GM12878 (cell line): ENCODE measurements around the gene BET1. TPM values are rescaled to one million over a fixed set of nuclear protein-coding genes. Genes with fewer than 3 reads are reported as not detected.
A peak's percentile ranks its signal among the peaks of the same experiment; 100 is the strongest.

Source experiments
- ATAC-seq: fragments of 200-7000 bp; cut with Tn5 transposase; 3 replicates; pipeline ENCODE4 v1.9.1; 2020; ENCODE audit warnings: mild to moderate bottlenecking, moderate library complexity
- BruUV-seq: library from RNA; stranded (reverse); fragments of 400-500 nt; replicated peaks from 2 replicates; lab custom pipeline; 2021; lab: Mats Ljungman, UMichigan
- CTCF ChIA-PET: fragments of 300-600 bp; sonication (Branson Sonifier 250); formaldehyde crosslinking; extraction: SDS; loops from one replicate; lab custom pipeline; 2021; ENCODE audit warnings: inconsistent platforms; lab: Yijun Ruan, JAX
- POLR2A ChIA-PET: fragments of 350-600 bp; formaldehyde crosslinking; extraction: SDS; loops from one replicate; lab custom pipeline; 2021; ENCODE audit warnings: inconsistent platforms; lab: Charles Lee
- RAD21 ChIA-PET: fragments of 300-600 bp; sonication (Branson Sonifier 250); formaldehyde crosslinking; loops from one replicate; lab custom pipeline; 2023; ENCODE audit warnings: antibody characterized with exemption; ENCODE audit not compliant: unreplicated experiment; lab: Charles Lee
- SMC1A ChIA-PET: fragments of 300-600 bp; sonication (Branson Sonifier 250); formaldehyde crosslinking; loops from one replicate; lab custom pipeline; 2023; ENCODE audit not compliant: unreplicated experiment, uncharacterized antibody; lab: Charles Lee
- DNase-seq: peaks from one replicate; pipeline ENCODE4 v3.0.0-alpha.2; 2011; ENCODE audit warnings: low read depth, low spot score
- FAIRE-seq: peaks from 3 replicates; lab custom pipeline; 2011; peaks lifted over from hg19 to GRCh38; lab: Jason Lieb, UNC
- H2AFZ ChIP-seq: 2 replicates; pipeline ENCODE4 v1.6.0; 2011; ENCODE audit warnings: low read depth, low read length, control low read depth; ENCODE audit not compliant: control insufficient read depth
- H3K27ac ChIP-seq: 2 replicates; pipeline ENCODE4 v1.5.1; 2011; ENCODE audit warnings: control low read depth; ENCODE audit not compliant: control insufficient read depth, insufficient read depth
- H3K27me3 ChIP-seq, 2 experiments: replicated peaks in 1 of 2; 2 replicates each; pipeline versions ENCODE4 v1.6.0 to v1.6.1; 2011; ENCODE audit warnings: low read length in 1 of 2; ENCODE audit not compliant: control insufficient read depth in 2 of 2, insufficient read depth in 2 of 2
- H3K36me3 ChIP-seq, 2 experiments: 2 replicates each; pipeline ENCODE4 v1.5.1; 2011; ENCODE audit warnings: low read length in 1 of 2; ENCODE audit not compliant: control insufficient read depth in 2 of 2, insufficient read depth in 2 of 2
- H3K4me1 ChIP-seq: 2 replicates; pipeline ENCODE4 v1.6.1; 2011; ENCODE audit warnings: mild to moderate bottlenecking, low read length, moderate library complexity, mixed read lengths; ENCODE audit not compliant: control insufficient read depth, insufficient read depth
- H3K4me2 ChIP-seq: 2 replicates; pipeline ENCODE4 v1.6.0; 2011; ENCODE audit warnings: control low read depth; ENCODE audit not compliant: control insufficient read depth, insufficient read depth
- H3K4me3 ChIP-seq: fragments of 200-600 bp; sonication (generic); 2 replicates; pipeline ENCODE4 v1.5.1; 2016
- H3K79me2 ChIP-seq: 2 replicates; pipeline ENCODE4 v1.6.0; 2011; ENCODE audit warnings: low read length; ENCODE audit not compliant: control insufficient read depth, insufficient read depth
- H3K9ac ChIP-seq: 2 replicates; pipeline ENCODE4 v1.8.0; 2011; ENCODE audit warnings: low read length, control low read depth, mixed read lengths; ENCODE audit not compliant: control insufficient read depth, insufficient read depth
- H3K9me3 ChIP-seq: replicated peaks from 3 replicates; pipeline ENCODE4 v1.5.1; 2011; ENCODE audit warnings: mild to moderate bottlenecking, low read length; ENCODE audit not compliant: control insufficient read depth, insufficient read depth
- H4K20me1 ChIP-seq: 2 replicates; pipeline ENCODE4 v1.6.0; 2011; ENCODE audit not compliant: control insufficient read depth, insufficient read depth
- ATF7 ChIP-seq: fragments of 450-650 bp; IDR thresholded peaks from 2 replicates; pipeline ENCODE4 v1.6.1; 2016; ENCODE audit warnings: low read depth, mild to moderate bottlenecking
- DPF2 ChIP-seq: fragments of 450-650 bp; IDR thresholded peaks from 2 replicates; pipeline ENCODE4 v1.6.1; 2017; ENCODE audit warnings: mild to moderate bottlenecking
- EP300 ChIP-seq, 2 experiments: fragments of 150-350 bp in 1 of 2; IDR thresholded peaks; 2 replicates each; pipeline ENCODE4 v1.6.1; 2011 to 2012; ENCODE audit warnings: low read depth in 2 of 2, low read length in 2 of 2, borderline replicate concordance in 1 of 2, improper control_type of control experiment in 1 of 2, inconsistent platforms in 1 of 2; ENCODE audit not compliant: control insufficient read depth in 1 of 2
- FOS ChIP-seq: IDR thresholded peaks from 3 replicates; pipeline ENCODE4 v1.6.1; 2011; ENCODE audit warnings: borderline replicate concordance; ENCODE audit not compliant: insufficient read length; ENCODE audit errors: extremely low read depth
- HDGF ChIP-seq: fragments of 450-650 bp; IDR thresholded peaks from 2 replicates; pipeline ENCODE4 v1.6.1; 2016; ENCODE audit warnings: antibody characterized with exemption
- IKZF1 ChIP-seq: fragments of 450-650 bp; conservative IDR thresholded peaks from 2 replicates; pipeline ENCODE4 v1.6.1; 2017; ENCODE audit warnings: antibody characterized with exemption, mild to moderate bottlenecking
- MXI1 ChIP-seq: fragments of 150-350 bp; IDR thresholded peaks from 2 replicates; pipeline ENCODE4 v1.6.1; 2011; ENCODE audit warnings: low read depth, mild to moderate bottlenecking, inconsistent platforms, low read length, improper control_type of control experiment
- NBN ChIP-seq: fragments of 450-650 bp; IDR thresholded peaks from 2 replicates; pipeline ENCODE4 v1.6.1; 2016
- POLR2AphosphoS5 ChIP-seq: IDR thresholded peaks from 2 replicates; pipeline ENCODE4 v1.6.1; 2011; ENCODE audit warnings: mild to moderate bottlenecking, low read length, inconsistent platforms
- RELA ChIP-seq: fragments of 450-650 bp; IDR thresholded peaks from 2 replicates; pipeline ENCODE4 v1.8.0; 2014; ENCODE audit warnings: borderline replicate concordance; ENCODE audit not compliant: partially characterized antibody
- SUZ12 ChIP-seq: fragments of 200-600 bp; sonication (generic); IDR thresholded peaks from one replicate; pipeline ENCODE4 v1.6.1; 2018; ENCODE audit warnings: antibody characterized with exemption, mild to moderate bottlenecking; ENCODE audit not compliant: unreplicated experiment
- ZNF217 ChIP-seq: fragments of 450-650 bp; IDR thresholded peaks from 2 replicates; pipeline ENCODE4 v1.6.1; 2017; ENCODE audit warnings: antibody characterized with exemption, mild to moderate bottlenecking
- in situ Hi-C: fragments of 300-500 bp; cut with MboI; formaldehyde crosslinking; loops from 9 replicates; pipeline ENCODE4 v1.14.3; 2018; ENCODE audit warnings: mixed read lengths
- intact Hi-C: fragments of 100-400 bp; cut with micrococcal nuclease; formaldehyde crosslinking; loops from one replicate; pipeline ENCODE4 v1.14.2; 2022; ENCODE audit not compliant: unreplicated experiment
- polyA plus RNA-seq, 11 experiments: library from polyadenylated mRNA; depleted of rRNA in 4 of 11; unstranded in 6 of 11; stranded (reverse) in 5 of 11; fragments of >200 nt; fragmentation: Nextera tagmentation in 4 of 11; fragmentation: Illumina TruSeq in 1 of 11; extraction: Ambion mirVana in 4 of 11; extraction: Trizol in 1 of 11; gene quantifications; 1 replicate in 1 of 11; 2 replicates in 10 of 11; pipeline versions ENCODE4 v1.2.1 to v1.2.3, GENCODE V29; 2011 to 2016; ENCODE audit warnings: inconsistent platforms in 2 of 11, missing spikeins in 2 of 11, low read depth in 1 of 11
- total RNA-seq, 4 experiments: library from RNA; depleted of rRNA in 3 of 4; stranded (reverse); fragments of >200 nt in 3 of 4; fragmentation: Illumina TruSeq in 1 of 4; extraction: Trizol in 1 of 4; gene quantifications; 2 replicates each; pipeline versions ENCODE4 v1.2.1 to v1.2.3, GENCODE V29; 2013 to 2021
- TF ChIP-seq, protein P1 (sequence below): fragments of 450-650 bp; IDR thresholded peaks from 2 replicates; pipeline ENCODE4 v1.6.1; 2016; ENCODE audit warnings: mild to moderate bottlenecking
- TF ChIP-seq, protein P2 (sequence below): fragments of 450-650 bp; IDR thresholded peaks from 2 replicates; pipeline ENCODE4 v1.6.1; 2017; ENCODE audit warnings: mild to moderate bottlenecking, moderate library complexity

Gene BET1
- total and polyA plus RNA-seq, 10 of the 15 experiments (the other 5 are each of a cell fraction or from before 2014, with no cell fraction given) = 12.5 to 99.5 (median 28.4) TPM

DNA sequence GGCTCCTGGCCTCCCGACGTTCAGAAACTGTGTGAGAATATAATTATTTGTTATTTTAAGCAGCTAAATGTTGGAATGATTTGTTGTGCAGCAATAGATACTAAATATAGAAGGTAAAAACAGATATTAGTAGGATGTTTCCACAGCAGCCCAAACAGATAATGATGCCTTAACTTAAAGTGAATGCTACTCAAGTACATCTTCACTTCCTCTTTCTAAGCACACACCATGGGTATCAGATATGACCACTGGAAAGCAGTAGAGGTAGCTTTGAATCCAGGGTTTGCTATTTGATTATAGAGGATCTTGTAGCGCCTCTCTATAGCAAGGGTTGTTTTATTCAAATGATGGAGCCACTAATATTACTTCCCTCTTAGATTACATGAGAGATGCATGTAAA, 38.2 kb upstream of the BET1 start (continued):
- 0 out of 2 replicates have a peak, but pooled peaks have one; percentile 36 for TF ChIP-seq NBN
- no peak for TF ChIP-seq POLR2AphosphoS5
- 0 out of 2 replicates have a peak, but pooled peaks have one; percentile 64 for TF ChIP-seq DPF2
- 0 out of 2 replicates have a peak, but pooled peaks have one; percentile 51 for TF ChIP-seq ZNF217
- no peak for TF ChIP-seq ATF7
- 0 out of 4 replicates have a peak, but pooled peaks of 1 of the 2 experiments have one; percentile 40 for TF ChIP-seq EP300 (IDR thresholded peaks at IDR 0.05; ENCODE audit: borderline replicate concordance in 1 of 2, control insufficient read depth in 1 of 2, low read depth in 2 of 2, low read length in 2 of 2)

DNA sequence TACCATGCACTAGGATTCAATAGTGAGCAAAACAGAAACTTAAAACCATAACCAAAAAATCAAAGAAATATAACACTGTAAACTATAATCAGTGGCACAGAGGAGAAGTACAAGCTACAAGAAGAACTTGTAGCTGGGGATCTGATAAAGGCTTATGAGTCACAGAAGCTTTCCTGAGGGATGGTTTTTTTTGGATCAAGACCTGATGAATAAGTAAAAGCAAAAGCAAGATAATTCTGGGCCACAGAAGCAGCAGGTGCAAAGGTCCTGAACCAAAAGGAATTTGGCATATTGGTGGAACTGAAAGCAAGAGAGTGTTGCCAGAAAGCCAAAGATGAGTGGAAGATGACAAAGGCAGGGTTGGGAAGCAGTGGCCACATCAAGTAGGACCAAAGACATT, 37.4 kb upstream of the BET1 start:
- intact Hi-C loops = no loop called here
- SMC1A ChIA-PET = interaction anchor here (0.9 to 2.7 kb wide), 13 partner anchors 9 to 151 kb away, joined by 3 to 13 read pairs (median 6); partner anchors contain the start of gene TFPI2
- H3K79me2 ChIP-seq = no peaks in the 10 kb centered on the region
- H3K9me3 ChIP-seq = peaks cover 1% of the 10 kb centered on the region; the same call in 2 of the 3 replicates
- no peaks in the 10 kb centered on the region for H3K27me3 ChIP-seq
- no TSS peak for BruUV-seq
- CTCF ChIA-PET = interaction anchor here (1.1 to 2.8 kb wide), 6 partner anchors 8 to 46 kb away, joined by 3 to 10 read pairs (median 4); no protein-coding TSS in a partner anchor
- DNase-seq (no peak), FAIRE-seq (no peak), ATAC-seq (no peak)
- no peak overlapping the region for H2AFZ ChIP-seq
- H3K4me3 ChIP-seq = no peak overlapping the region
- TF ChIP-seq MXI1 = no peak
- no peak for TF ChIP-seq FOS
- TF ChIP-seq RELA = no peak
- no peak for TF ChIP-seq DPF2
- TF ChIP-seq, protein P1, sequence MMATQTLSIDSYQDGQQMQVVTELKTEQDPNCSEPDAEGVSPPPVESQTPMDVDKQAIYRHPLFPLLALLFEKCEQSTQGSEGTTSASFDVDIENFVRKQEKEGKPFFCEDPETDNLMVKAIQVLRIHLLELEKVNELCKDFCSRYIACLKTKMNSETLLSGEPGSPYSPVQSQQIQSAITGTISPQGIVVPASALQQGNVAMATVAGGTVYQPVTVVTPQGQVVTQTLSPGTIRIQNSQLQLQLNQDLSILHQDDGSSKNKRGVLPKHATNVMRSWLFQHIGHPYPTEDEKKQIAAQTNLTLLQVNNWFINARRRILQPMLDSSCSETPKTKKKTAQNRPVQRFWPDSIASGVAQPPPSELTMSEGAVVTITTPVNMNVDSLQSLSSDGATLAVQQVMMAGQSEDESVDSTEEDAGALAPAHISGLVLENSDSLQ = no peak
- TF ChIP-seq IKZF1 = no peak
- TF ChIP-seq HDGF = no peak
- TF ChIP-seq, protein P2, sequence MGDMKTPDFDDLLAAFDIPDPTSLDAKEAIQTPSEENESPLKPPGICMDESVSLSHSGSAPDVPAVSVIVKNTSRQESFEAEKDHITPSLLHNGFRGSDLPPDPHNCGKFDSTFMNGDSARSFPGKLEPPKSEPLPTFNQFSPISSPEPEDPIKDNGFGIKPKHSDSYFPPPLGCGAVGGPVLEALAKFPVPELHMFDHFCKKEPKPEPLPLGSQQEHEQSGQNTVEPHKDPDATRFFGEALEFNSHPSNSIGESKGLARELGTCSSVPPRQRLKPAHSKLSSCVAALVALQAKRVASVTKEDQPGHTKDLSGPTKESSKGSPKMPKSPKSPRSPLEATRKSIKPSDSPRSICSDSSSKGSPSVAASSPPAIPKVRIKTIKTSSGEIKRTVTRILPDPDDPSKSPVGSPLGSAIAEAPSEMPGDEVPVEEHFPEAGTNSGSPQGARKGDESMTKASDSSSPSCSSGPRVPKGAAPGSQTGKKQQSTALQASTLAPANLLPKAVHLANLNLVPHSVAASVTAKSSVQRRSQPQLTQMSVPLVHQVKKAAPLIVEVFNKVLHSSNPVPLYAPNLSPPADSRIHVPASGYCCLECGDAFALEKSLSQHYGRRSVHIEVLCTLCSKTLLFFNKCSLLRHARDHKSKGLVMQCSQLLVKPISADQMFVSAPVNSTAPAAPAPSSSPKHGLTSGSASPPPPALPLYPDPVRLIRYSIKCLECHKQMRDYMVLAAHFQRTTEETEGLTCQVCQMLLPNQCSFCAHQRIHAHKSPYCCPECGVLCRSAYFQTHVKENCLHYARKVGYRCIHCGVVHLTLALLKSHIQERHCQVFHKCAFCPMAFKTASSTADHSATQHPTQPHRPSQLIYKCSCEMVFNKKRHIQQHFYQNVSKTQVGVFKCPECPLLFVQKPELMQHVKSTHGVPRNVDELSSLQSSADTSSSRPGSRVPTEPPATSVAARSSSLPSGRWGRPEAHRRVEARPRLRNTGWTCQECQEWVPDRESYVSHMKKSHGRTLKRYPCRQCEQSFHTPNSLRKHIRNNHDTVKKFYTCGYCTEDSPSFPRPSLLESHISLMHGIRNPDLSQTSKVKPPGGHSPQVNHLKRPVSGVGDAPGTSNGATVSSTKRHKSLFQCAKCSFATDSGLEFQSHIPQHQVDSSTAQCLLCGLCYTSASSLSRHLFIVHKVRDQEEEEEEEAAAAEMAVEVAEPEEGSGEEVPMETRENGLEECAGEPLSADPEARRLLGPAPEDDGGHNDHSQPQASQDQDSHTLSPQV = no peak
- no peak for TF ChIP-seq SUZ12
- H3K9ac ChIP-seq = no peak overlapping the region
- POLR2A ChIA-PET = interaction anchor here (1.5 to 2.1 kb wide), 2 partner anchors 9 to 46 kb away, joined by 6 to 8 read pairs; no protein-coding TSS in a partner anchor
- H3K4me2 ChIP-seq = no peak overlapping the region
- in situ Hi-C loops = no loop called here
- no peaks in the 10 kb centered on the region; the same call in 1 of the 2 replicates for H3K4me1 ChIP-seq
- RAD21 ChIA-PET = interaction anchor here (0.6 to 2.8 kb wide), 9 partner anchors 8 to 139 kb away, joined by 3 to 19 read pairs (median 5); no protein-coding TSS in a partner anchor
- H4K20me1 ChIP-seq = no peaks in the 10 kb centered on the region
- no peak overlapping the region for H3K27ac ChIP-seq
- no peaks in the 10 kb centered on the region for H3K36me3 ChIP-seq
